HG03039 (cell line): ENCODE data around the gene MAGEA4.
"Not testable (repeated sequence)": the region's sequence is repeated elsewhere in the genome, so short reads cannot be mapped to it uniquely, and the experiment has no call there.

Source experiments
- ATAC-seq: cut with Tn5 transposase; IDR thresholded peaks from one replicate; pipeline ENCODE4 v1.9.1; 2021; ENCODE audit warnings: mild to moderate bottlenecking, moderate library complexity; ENCODE audit not compliant: unreplicated experiment

The MAGEA4 gene, protein sequence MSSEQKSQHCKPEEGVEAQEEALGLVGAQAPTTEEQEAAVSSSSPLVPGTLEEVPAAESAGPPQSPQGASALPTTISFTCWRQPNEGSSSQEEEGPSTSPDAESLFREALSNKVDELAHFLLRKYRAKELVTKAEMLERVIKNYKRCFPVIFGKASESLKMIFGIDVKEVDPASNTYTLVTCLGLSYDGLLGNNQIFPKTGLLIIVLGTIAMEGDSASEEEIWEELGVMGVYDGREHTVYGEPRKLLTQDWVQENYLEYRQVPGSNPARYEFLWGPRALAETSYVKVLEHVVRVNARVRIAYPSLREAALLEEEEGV

DNA sequence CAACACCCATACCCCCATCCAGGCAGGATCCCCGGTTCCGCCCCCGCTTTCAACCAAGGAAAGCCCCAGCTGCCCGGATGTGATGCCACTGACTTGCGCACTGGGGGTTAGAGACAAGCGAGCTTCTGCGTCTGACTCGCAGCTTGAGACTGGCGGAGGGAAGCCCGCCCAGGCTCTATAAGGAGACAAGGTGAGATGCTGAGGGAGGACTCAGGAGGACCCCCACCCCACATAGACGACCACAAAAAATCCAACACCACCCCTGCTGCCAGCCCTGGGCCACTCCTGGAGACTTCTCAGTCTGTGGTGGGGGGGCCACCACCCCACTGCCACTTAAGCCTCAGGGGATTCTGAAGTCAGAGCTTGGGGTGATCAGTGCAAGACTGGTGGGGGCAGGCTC, at the start of gene MAGEA4:
MAGEA4 (plus strand) TSS at position 110 of the 400 bp plus-strand sequence. CDS start 10,776 bp downstream, outside the sequence.
- ATAC-seq, result no peak

DNA sequence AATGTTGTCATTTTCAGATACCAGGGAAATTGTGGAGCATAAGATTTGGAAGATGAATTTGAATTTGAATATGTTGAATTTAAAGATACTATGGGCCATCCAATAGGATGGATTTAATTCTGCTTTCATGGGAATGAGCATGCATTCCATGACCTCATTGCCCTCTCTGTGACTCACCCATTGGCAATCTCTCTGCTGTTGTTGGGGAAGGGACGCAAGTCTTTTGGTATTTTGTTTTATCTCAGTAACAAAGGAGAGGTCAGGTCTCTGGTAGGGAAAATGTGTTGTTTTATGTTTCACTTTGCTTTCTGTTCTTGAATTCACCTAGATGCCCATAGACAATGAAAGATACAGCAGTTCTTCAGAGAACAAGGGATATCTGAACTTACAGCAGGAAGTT, 42.1 kb upstream of the MAGEA4 start:
- ATAC-seq, result no peak

DNA sequence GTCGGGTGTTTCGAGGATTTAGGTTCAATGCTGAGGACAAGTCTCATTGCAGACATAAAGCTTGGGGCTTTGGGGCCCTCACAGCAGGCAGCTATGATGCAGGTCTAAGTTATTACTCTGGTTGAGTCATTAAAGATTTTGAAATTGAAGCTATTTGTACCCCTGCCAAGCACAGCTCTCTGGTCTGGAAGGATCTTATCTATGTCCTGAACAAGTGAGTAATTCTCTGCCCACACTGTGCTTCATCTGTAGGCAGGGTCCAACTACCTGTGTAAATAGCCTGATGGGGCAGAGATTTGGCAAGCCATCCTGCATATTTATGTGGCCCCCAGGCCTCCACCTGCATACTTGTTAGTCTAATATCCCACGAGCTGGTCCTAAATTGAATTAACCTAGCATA, 41.4 kb upstream of the MAGEA4 start:
- ATAC-seq, result no peak

DNA sequence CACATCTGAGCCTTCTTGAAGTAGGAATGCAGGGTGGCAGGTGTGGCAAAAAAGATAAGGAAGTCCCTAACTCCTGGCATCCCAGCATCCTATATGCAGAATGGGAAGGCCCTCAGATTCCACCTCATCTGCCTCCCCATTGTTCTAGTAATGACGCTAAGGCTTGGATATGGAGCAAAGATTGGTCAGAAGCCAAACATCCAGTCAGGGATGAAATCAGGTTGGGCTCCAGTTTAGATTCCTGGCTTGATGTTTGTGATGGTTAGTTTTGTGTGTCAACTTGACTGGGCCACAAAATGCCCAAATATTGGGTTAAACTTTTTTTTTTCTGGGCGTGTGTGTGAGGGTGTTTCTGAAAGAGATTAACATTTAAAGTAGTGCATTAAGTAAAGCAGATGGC, 39.6 kb upstream of the MAGEA4 start:
- ATAC-seq, result no peak

- no peak for ATAC-seq
Measured at GRCh38 chrX:151875270-151876026, 37.2 kb upstream of the MAGEA4 start.

GRCh38 chrX:151878574-151878973, 34.1 kb upstream of the MAGEA4 start:
- no peak for ATAC-seq

GRCh38 chrX:151879856-151880255, 32.8 kb upstream of the MAGEA4 start:
- ATAC-seq, result no peak

DNA sequence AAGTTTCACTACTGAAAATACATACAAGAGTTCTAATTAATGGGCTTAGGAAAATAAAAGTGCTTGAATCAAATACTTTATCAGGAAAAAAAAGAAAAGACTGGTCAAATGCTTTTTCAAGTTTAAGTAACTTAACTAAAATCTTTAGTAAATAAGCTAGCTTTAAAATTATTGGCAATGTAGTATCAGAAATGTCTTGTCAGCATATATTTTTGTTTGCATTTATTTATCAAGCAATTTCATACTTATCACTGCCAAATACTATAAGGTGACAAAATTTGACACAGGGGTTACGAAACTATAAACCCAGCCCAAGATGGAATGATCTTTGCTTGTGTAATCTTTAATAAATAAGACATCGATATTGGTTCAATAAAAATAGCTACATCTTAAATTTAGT, 31.8 kb upstream of the MAGEA4 start:
- ATAC-seq, result no peak

DNA sequence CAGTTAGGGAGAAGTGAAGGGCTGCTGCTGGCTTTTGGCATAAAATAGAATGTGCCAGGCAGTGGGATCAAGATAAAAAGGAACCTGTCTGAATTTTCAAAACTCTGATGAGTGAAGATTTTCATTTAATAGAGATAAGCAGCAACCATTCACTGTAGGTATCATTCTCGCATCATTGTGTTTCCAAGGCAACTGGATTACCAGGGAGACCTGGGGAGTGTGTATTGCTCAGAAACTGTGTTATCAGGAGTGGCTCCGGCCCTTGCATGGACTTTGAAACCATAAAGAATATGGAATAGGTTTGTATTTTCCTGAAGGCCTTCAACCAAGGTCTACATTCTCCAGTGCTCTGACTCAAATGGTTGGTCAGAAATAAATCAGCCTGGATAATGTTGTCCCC, 23.3 kb upstream of the MAGEA4 start:
- ATAC-seq, result no peak

DNA sequence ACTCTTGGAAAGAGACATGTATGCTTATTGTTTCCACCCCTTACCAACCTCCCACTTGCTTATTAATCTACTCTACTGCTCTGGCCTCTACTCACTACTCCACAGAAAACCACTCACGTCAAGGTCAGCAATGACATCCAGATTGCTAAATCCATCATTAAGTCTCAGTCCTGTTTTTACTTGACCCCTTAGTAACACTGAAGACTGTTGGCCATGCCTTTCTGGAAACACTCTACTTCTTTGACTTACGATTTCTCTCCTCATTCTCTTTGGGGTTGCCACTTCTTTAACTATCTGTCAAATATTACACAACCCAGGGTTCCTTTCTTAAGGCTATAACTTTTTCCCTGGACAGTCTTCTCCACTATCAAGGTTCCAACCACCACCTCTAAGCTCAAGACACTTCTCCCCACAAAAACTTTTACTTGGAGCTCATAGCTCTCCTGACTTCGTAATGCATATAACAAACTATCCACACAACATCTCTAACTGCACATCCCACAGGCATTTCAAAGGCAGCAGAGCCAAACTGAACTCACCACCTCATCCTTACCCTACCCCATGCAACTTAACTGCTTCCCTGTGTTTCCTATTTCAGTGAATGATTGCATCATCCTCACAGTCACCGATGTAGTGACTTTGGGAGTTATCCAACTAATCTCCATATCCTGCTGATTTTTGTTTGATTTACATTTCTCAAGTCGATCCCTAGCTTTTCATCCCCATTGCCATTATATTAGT, 15.8 kb upstream of the MAGEA4 start:
- ATAC-seq, result no peak

DNA sequence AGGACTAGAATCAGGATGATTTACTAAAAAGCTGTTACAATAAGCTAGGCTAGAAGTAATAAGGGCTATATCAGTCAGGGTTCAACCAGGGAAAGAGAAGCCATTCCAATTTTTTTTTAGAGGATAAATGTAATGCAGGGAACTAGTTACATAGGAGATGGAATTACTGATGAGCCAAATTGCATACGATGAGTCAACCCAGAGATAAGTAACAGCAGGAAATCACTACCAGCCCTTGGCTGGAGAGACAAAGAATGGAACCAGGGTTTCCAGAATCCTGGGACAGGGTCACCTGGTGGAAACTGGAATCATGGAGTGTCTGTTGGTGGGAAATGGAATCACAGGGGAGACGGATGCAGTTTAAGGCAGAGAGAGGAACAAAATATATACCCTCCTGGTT, 13.1 kb upstream of the MAGEA4 start:
- ATAC-seq, result no peak

DNA sequence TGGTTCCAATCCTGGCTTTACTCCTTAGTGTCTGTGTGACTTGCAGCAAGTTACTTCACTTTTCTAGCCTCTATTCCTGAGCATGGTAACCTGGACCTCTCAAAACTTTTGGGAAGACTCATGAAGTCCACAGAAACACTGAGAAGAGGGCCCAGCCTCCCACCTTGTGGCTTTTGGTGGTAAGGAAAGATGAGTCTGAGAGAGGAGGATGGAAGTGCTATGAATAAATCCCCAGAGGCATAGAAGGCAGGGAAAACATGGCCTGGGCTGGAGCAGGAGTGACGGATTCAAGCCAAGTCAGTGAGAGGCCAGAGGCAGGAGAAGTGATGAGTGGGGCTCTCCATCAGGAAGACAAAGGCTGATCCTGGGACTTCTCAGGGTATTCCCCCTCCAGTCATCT, 10.9 kb upstream of the MAGEA4 start:
- ATAC-seq, result no peak

DNA sequence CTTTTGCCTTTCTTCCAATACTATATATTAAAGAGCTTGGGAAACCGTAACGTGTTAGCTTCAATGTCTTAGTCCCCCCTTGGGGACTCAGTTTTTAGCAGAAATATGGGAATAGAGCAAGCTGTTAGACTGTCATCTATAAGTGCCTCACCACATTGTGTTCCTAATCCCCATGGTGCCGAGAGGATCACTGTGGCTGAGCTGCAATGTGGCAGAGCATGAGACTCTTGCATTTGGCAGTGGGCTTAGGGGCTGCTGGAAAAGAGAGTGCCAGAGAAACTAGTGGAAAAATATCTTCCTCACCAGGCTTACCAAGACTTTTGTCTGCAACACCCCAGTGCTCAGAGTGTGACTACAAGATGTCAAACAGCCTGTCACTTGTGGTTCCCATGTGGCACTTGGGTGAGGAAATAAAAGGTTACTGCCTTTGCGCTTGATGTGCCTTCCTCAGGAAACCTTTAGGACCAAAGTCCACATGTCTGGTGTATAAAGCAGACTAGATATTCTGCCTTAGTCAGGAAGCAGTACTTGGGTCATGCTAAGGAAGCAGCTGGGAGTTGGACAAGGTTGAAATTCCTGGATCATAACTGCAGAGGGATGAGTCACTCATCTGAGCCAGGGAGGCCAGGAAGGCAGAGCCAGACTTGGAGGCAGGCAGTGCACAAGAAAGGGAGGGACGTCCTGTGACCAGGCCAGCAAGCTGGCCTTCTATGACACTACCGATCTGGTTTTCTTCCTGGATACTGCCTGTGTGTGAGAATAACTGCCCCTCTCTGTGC, 9.7 kb upstream of the MAGEA4 start:
- no peak for ATAC-seq

GRCh38 chrX:151904989-151905388, 7.7 kb upstream of the MAGEA4 start:
- no peak for ATAC-seq

GRCh38 chrX:151912221-151912620, 468 bp upstream of the MAGEA4 start:
- ATAC-seq, result no peak

GRCh38 chrX:151918736-151919135, 6.0 kb downstream of the MAGEA4 start:
- ATAC-seq, result not testable (repeated sequence)

GRCh38 chrX:151919610-151920009, 6.9 kb downstream of the MAGEA4 start:
- ATAC-seq, result no peak

DNA sequence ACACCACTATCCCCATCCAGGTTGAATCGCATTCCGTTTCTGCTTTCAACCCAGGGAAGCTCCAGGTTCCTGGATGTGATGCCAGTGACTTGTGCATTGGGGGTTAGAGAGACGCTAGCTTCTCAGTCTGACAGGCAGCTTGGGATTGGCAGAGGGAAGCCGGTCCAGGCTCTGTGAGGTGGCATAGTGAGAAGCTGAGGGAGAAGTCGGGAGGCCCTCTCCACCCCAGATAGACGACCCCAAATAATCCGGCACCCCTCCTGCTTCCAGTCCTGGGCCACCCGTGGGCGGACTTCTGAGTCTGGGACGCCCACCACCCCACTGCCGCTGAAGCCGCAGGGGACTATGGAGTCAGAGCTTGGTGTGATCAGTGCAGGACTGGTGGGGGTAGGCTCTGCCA, 7.4 kb downstream of the MAGEA4 start:
- ATAC-seq, result no peak

GRCh38 chrX:151920530-151920929, 7.8 kb downstream of the MAGEA4 start:
- no peak for ATAC-seq

DNA sequence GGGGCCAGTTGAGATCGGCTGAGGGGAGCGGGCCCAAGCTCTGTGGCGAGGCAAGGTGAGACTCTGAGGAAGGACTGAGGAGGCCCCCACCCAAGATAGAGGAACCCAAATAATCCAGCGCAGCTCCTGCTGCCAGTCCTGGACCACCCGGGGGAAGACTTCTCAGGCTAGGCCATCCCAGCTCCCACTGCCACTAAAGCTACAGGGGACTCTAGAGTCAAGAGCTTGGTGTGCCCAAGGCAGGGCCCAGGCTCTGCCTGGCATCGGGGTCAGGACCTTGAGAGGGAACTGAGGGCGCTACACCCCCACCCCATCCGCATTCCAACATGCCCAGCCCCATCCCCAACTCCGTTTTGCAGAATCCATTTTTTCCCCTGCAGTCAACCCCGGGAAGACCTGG, 8.6 kb downstream of the MAGEA4 start:
- no peak for ATAC-seq

- ATAC-seq, result no peak
Measured at GRCh38 chrX:151921866-151922265, 9.2 kb downstream of the MAGEA4 start.
